ENCODE measurements around the gene ESPN. TPM values are rescaled to one million over a fixed set of nuclear protein-coding genes. Genes with fewer than 3 reads are reported as not detected.

Gene ESPN
- total RNA-seq, 2 donors from 2014 or later: 74.3 to 98.0 TPM

DNA sequence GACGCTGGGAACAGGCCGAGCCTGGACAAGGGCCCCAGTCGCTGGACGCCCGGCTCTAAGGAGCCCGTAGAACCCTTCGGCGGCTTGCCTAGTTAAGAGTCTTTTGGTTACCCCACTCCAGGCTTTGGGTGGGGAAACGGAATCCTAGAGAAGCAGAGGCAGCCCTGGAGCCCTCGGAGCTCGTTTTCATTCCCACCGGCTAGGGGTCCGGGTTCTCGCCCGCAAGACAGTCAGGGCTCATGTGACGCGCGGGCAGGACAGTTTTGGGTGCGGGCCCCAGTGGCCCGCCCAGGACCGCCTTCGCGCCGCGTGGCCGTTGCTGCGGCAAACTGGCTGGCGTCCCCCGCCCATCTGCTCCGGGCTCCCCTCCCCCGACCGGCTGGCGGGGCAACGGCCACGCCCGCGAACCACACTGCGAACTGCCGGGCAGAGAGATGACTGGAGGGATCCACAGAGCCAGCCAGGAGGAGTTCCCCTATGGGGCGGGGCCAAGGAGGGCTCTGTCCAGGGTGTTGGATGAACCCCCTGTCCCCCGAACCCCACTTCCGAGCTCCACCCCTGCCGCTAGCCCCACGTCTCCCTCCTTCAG, 4.0 kb upstream of the ESPN start:
- H3K27me3 ChIP-seq: peaks cover 47% of the 10 kb centered on the region
- no peaks in the 10 kb centered on the region for H3K36me3 ChIP-seq
- peaks cover 28% of the 10 kb centered on the region for H3K4me1 ChIP-seq
- H3K27ac ChIP-seq: peak overlapping the region; percentile 37
- peak overlapping the region in 1 of 2 donors; percentile 76 for H3K9ac ChIP-seq (ENCODE audit: low read depth in 2 of 2, low read length in 2 of 2)
- peak; percentile 77 for DNase-seq
- peak overlapping the region; percentile 50 for H3K4me3 ChIP-seq
- TF ChIP-seq, protein P1, sequence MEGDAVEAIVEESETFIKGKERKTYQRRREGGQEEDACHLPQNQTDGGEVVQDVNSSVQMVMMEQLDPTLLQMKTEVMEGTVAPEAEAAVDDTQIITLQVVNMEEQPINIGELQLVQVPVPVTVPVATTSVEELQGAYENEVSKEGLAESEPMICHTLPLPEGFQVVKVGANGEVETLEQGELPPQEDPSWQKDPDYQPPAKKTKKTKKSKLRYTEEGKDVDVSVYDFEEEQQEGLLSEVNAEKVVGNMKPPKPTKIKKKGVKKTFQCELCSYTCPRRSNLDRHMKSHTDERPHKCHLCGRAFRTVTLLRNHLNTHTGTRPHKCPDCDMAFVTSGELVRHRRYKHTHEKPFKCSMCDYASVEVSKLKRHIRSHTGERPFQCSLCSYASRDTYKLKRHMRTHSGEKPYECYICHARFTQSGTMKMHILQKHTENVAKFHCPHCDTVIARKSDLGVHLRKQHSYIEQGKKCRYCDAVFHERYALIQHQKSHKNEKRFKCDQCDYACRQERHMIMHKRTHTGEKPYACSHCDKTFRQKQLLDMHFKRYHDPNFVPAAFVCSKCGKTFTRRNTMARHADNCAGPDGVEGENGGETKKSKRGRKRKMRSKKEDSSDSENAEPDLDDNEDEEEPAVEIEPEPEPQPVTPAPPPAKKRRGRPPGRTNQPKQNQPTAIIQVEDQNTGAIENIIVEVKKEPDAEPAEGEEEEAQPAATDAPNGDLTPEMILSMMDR (IDR thresholded peaks at IDR 0.05): no peak
- intact Hi-C loops (cut with DNase I): no loop called here
- no peaks in the 10 kb centered on the region for H3K9me3 ChIP-seq

DNA sequence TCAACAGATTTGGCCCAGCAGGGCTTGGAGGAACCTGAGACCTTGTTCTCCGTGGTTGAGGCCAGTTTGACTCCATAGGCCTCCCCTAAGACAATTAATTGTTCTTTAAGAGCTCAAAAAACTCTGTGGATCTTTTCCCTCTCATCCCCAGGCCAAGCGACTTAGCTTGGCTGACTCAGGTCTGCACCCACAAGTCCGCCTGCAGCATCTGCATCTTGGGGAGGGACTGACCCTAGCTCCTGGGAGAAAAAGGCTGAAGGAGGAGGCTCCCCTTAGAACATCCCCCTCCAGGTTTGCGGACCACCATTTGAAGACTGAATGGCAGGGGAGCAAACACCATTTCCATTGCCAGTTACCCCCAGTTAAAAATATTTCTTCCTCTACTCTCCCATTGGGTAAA, 3.3 kb upstream of the ESPN start:
- H3K4me3 ChIP-seq: no peak overlapping the region
- peak overlapping the region in 1 of 2 donors; percentile 34 for H3K9ac ChIP-seq (ENCODE audit: low read depth in 2 of 2, low read length in 2 of 2)
- no peaks in the 10 kb centered on the region for H3K36me3 ChIP-seq
- no peak overlapping the region for H3K27ac ChIP-seq
- intact Hi-C loops (cut with DNase I): no loop called here
- TF ChIP-seq, protein P1 (IDR thresholded peaks at IDR 0.05): no peak
- no peak for DNase-seq
- peaks cover 50% of the 10 kb centered on the region for H3K27me3 ChIP-seq
- H3K9me3 ChIP-seq: no peaks in the 10 kb centered on the region
- H3K4me1 ChIP-seq: peaks cover 28% of the 10 kb centered on the region

DNA sequence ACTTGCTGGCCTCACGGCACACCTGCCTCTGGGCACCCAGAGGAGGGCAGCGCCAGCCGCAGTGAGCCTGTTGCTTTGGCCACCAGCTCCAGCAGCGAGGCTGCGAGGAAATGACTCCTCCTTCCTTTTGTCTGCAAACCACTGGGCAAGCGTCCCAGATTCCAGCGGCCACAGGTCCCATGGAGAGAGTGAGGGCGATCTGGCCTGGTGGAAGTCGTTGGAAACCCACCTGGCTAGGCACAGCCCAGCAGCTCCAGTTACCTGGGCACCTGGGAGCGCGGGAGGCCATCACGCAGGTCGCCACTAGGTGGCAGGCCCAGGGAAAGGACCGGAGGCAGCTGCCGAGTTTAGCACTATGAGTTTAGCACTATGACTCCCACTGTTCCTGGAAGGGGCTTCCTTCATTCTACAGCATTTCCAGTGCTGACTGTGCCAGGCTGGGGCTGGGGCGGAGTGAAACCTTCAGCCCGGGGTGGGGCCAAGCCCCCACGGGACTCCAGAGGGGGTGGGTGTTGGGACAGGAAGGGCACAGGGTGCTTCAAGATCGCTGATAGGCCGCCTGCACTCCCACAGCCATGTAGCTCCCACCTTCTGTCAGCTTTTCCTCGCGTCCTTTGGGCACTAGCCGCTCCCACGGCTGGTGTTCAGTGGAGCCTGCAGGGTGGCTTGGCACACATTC, 1.1 kb upstream of the ESPN start:
- DNase-seq: peak; percentile 86
- TF ChIP-seq, protein P1 (IDR thresholded peaks at IDR 0.05): peak; percentile 69
- peaks cover 50% of the 10 kb centered on the region for H3K27me3 ChIP-seq
- H3K9me3 ChIP-seq: no peaks in the 10 kb centered on the region
- intact Hi-C loops (cut with DNase I): no loop called here
- no peak overlapping the region for H3K27ac ChIP-seq
- H3K36me3 ChIP-seq: no peaks in the 10 kb centered on the region
- no peak overlapping the region for H3K9ac ChIP-seq (ENCODE audit: low read depth in 2 of 2, low read length in 2 of 2)
- H3K4me1 ChIP-seq: peaks cover 26% of the 10 kb centered on the region
- H3K4me3 ChIP-seq: no peak overlapping the region

DNA sequence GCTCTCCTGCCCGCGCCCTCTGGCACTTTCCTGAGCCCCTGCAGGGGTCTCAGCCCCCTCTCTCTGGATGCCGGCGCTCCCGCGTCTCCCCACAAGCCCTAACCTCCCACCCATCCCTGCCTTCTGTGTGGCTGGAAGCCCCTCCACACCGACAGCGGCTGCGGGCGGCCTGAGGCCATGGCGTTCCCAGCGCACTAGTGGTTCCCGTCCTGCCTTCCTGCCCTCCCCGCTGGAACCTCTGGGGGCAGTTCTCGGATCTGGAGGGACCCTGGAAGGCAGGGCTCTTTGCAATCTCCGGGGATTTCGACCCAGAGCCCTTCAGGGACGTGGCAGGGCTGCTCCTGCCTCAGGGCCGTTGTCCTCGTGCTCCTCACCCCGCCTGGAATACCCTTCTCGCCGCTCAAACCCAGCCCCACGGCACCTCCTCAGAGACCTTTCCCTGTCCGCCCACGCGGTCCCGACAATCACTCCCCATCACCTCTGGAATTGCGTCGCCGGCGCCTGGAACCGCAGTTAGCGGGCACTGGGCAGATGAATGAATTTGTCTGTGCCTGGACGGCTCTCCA, 493 bp upstream of the ESPN start:
- peak overlapping the region; percentile 24 for H3K4me3 ChIP-seq
- H3K36me3 ChIP-seq: no peaks in the 10 kb centered on the region
- H3K9ac ChIP-seq (ENCODE audit: low read depth in 2 of 2, low read length in 2 of 2): no peak overlapping the region
- intact Hi-C loops (cut with DNase I): no loop called here
- TF ChIP-seq, protein P1 (IDR thresholded peaks at IDR 0.05): no peak
- H3K27me3 ChIP-seq: peaks cover 45% of the 10 kb centered on the region
- peaks cover 23% of the 10 kb centered on the region for H3K4me1 ChIP-seq
- no peak for DNase-seq
- no peaks in the 10 kb centered on the region for H3K9me3 ChIP-seq
- H3K27ac ChIP-seq: no peak overlapping the region

DNA sequence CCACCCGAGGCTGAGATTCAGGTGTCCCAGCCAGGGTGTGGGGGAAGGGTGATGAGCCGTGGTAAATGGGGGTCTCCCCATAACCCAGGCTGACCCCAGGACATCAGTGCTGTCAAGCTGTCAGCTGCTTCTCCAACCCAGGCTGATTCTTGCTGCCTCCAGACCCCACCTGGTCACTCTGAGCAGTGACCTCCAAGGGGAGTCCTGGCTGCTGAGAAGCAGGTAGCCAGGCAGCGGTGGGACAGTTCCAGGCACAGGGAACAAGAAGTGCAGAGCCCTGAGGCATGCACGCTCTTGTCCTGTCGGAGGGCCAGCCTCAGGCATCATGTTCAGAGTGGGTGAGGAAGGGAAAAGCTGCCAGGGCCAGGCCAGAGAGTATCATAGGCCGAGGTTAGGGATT, 1.1 kb downstream of the ESPN start:
- Histone ChIP-seq H3K9ac (ENCODE audit: low read depth in 2 of 2, low read length in 2 of 2) (peak overlapping the region in 1 of 2 donors; percentile 12), H3K27me3 (peaks cover 29% of the 10 kb centered on the region), H3K4me3 (no peak overlapping the region), H3K9me3 (no peaks in the 10 kb centered on the region), H3K36me3 (no peaks in the 10 kb centered on the region), H3K27ac (no peak overlapping the region), H3K4me1 (peaks cover 8% of the 10 kb centered on the region)
- intact Hi-C loops (cut with DNase I): no loop called here
- TF ChIP-seq, protein P1 (IDR thresholded peaks at IDR 0.05): no peak
- DNase-seq: no peak

All from colonic mucosa (tissue), 4 donors.